PC-3 (cell line): Measurements from ENCODE around the gene NACC1. TPM values are rescaled to one million over a fixed set of nuclear protein-coding genes. Genes with fewer than 3 reads are reported as not detected.

Source experiments
- ATAC-seq: fragments of 200-7000 bp; cut with Tn5 transposase; 2 replicates; pipeline ENCODE4 v1.9.1; 2020; ENCODE audit warnings: mild to moderate bottlenecking, moderate library complexity
- BruUV-seq: library from RNA; stranded (reverse); fragments of 400-500 nt; replicated peaks from 2 replicates; lab custom pipeline; 2021; lab: Mats Ljungman, UMichigan
- CTCF ChIA-PET: fragments of 300-600 bp; sonication (Branson Sonifier 250); formaldehyde crosslinking; loops from one replicate; lab custom pipeline; 2022; ENCODE audit warnings: antibody characterized with exemption; lab: Charles Lee
- POLR2A ChIA-PET: fragments of 300-600 bp; sonication (Branson Sonifier 250); formaldehyde crosslinking; loops from one replicate; lab custom pipeline; 2022; ENCODE audit warnings: antibody characterized with exemption; ENCODE audit not compliant: unreplicated experiment; lab: Charles Lee
- DNase-seq: peaks from one replicate; pipeline ENCODE4 v3.0.0-alpha.2; 2015
- H2AFZ ChIP-seq: fragments of 300-600 bp; sonication (generic); 2 replicates; pipeline ENCODE4 v1.6.0; 2016; ENCODE audit warnings: antibody characterized with exemption, low read length
- H3F3A ChIP-seq: fragments of 300-600 bp; sonication (generic); one replicate; pipeline ENCODE4 v1.6.0; 2017; ENCODE audit warnings: antibody characterized with exemption, low read length, control low read depth, mild to moderate bottlenecking; ENCODE audit not compliant: unreplicated experiment
- H3K27ac ChIP-seq: fragments of 300-600 bp; sonication (generic); 2 replicates; pipeline ENCODE4 v1.5.1; 2016; ENCODE audit warnings: mild to moderate bottlenecking, low read length
- H3K27me3 ChIP-seq: fragments of 300-600 bp; sonication (generic); 2 replicates; pipeline ENCODE4 v1.6.1; 2016; ENCODE audit warnings: low read length, mixed read lengths
- H3K36me3 ChIP-seq: fragments of 300-600 bp; sonication (generic); 2 replicates; pipeline ENCODE4 v1.6.1; 2016; ENCODE audit warnings: low read depth, mixed run types, low read length, mixed read lengths
- H3K4me1 ChIP-seq: fragments of 300-600 bp; sonication (generic); 2 replicates; pipeline ENCODE4 v1.5.1; 2016; ENCODE audit warnings: low read length; ENCODE audit not compliant: insufficient read depth
- H3K4me2 ChIP-seq: fragments of 300-600 bp; sonication (generic); 2 replicates; pipeline ENCODE4 v1.6.0; 2016; ENCODE audit warnings: low read length
- H3K4me3 ChIP-seq: fragments of 300-600 bp; sonication (generic); 2 replicates; pipeline ENCODE4 v1.5.1; 2016; ENCODE audit warnings: mild to moderate bottlenecking, low read length, mixed read lengths
- H3K79me2 ChIP-seq: fragments of 300-600 bp; sonication (generic); 2 replicates; pipeline ENCODE4 v1.6.1; 2017; ENCODE audit warnings: low read length, mixed read lengths
- H3K9ac ChIP-seq: fragments of 300-600 bp; sonication (generic); 2 replicates; pipeline ENCODE4 v1.6.0; 2016; ENCODE audit warnings: mild to moderate bottlenecking, low read length
- H3K9me2 ChIP-seq: fragments of 300-600 bp; sonication (generic); replicated peaks from 2 replicates; pipeline ENCODE4 v1.6.1; 2016; ENCODE audit warnings: mixed run types, low read length, mixed read lengths
- H3K9me3 ChIP-seq: fragments of 300-600 bp; sonication (generic); 2 replicates; pipeline ENCODE4 v1.6.1; 2016; ENCODE audit warnings: low read length, mixed read lengths
- H4K20me1 ChIP-seq: fragments of 300-600 bp; sonication (generic); 2 replicates; pipeline ENCODE4 v1.6.1; 2016; ENCODE audit warnings: low read length, mixed read lengths
- EZH2 ChIP-seq: fragments of 300-600 bp; sonication (generic); IDR thresholded peaks from one replicate; pipeline ENCODE4 v1.6.1; 2017; ENCODE audit warnings: antibody characterized with exemption, mild to moderate bottlenecking, low read length; ENCODE audit not compliant: unreplicated experiment
- EZH2phosphoT487 ChIP-seq: fragments of 300-600 bp; sonication (generic); IDR thresholded peaks from 2 replicates; pipeline ENCODE4 v1.6.1; 2018; ENCODE audit warnings: mild to moderate bottlenecking, antibody characterized with exemption, low read length, borderline replicate concordance
- intact Hi-C: fragments of 100-400 bp; cut with micrococcal nuclease; formaldehyde crosslinking; loops from 2 replicates; pipeline ENCODE4 v1.9.0; 2023
- total RNA-seq: library from RNA; depleted of rRNA; stranded (reverse); fragments of >200 nt; gene quantifications from 2 replicates; pipeline ENCODE4 v1.2.3, GENCODE V29; 2014
- TF ChIP-seq, protein P1 (sequence below): fragments of 300-600 bp; sonication (generic); conservative IDR thresholded peaks from 2 replicates; pipeline ENCODE4 v1.5.1; 2017; ENCODE audit warnings: antibody characterized with exemption, low read depth, mild to moderate bottlenecking, low read length

NACC1 gene
- total RNA-seq, 1 experiment from 2014 or later: 266 TPM

DNA sequence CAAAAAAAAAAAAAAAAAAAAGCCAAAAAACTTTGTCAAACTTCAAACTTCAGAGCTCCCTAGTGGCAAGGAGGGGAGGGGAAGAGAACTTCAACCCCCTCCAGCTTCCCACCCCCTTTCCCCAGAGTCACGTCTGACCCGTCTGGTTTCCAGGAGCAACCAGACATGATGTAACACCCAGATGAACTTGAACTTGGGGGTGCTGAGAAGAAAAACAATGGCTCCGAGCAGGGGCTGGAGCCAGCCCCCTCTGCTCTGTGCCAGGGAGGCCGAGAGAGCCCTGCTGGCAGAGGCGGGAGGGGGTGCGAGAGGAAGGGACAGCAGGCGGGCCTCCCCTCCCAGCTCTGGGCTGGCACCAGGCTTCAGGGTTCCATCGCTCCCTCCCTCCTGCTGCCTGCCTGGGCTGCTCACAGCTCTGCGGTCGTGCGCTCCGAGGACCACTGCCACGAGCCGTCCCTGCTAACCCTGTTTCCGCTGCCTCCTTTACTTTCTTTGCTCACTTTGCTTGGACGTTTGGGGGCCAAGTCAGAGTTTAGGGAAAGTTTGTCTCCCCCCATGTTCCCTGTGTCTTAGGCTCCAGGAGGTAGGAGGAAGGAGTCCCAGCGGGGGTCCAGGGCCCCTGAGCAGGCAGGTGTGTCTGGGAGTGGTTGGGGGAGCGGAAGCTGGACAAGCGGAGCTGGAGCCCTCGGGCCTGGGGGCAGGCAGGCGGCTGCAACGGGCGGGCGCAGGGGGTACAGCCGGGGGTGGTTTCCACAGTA, 26.5 kb upstream of the NACC1 start:
- Histone ChIP-seq H3K79me2 (no peaks in the 10 kb centered on the region), H3K9me2 (no peaks in the 10 kb centered on the region), H3K9ac (no peak overlapping the region), H4K20me1 (no peaks in the 10 kb centered on the region), H3K36me3 (no peaks in the 10 kb centered on the region; the same call in 1 of the 2 replicates), H3F3A (no peaks in the 10 kb centered on the region), H3K4me1 (peaks cover 9% of the 10 kb centered on the region; the same call in 1 of the 2 replicates), H3K27me3 (no peaks in the 10 kb centered on the region), H2AFZ (no peak overlapping the region), H3K27ac (no peak overlapping the region), H3K9me3 (no peaks in the 10 kb centered on the region), H3K4me2 (no peak overlapping the region), H3K4me3 (no peak overlapping the region)
- CTCF ChIA-PET: interaction anchor here (1.2 kb wide), 1 partner anchor 17 kb away, joined by 68 read pairs; no protein-coding TSS in a partner anchor
- POLR2A ChIA-PET: interaction anchor here (0.6 kb wide), 1 partner anchor 39 kb away, joined by 3 read pairs; no protein-coding TSS in a partner anchor
- no TSS peak for BruUV-seq
- TF ChIP-seq, protein P1, sequence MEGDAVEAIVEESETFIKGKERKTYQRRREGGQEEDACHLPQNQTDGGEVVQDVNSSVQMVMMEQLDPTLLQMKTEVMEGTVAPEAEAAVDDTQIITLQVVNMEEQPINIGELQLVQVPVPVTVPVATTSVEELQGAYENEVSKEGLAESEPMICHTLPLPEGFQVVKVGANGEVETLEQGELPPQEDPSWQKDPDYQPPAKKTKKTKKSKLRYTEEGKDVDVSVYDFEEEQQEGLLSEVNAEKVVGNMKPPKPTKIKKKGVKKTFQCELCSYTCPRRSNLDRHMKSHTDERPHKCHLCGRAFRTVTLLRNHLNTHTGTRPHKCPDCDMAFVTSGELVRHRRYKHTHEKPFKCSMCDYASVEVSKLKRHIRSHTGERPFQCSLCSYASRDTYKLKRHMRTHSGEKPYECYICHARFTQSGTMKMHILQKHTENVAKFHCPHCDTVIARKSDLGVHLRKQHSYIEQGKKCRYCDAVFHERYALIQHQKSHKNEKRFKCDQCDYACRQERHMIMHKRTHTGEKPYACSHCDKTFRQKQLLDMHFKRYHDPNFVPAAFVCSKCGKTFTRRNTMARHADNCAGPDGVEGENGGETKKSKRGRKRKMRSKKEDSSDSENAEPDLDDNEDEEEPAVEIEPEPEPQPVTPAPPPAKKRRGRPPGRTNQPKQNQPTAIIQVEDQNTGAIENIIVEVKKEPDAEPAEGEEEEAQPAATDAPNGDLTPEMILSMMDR: no peak
- TF ChIP-seq EZH2phosphoT487 (no peak), EZH2 (no peak)
- DNase-seq (no peak), ATAC-seq (no peak)
- intact Hi-C loops: loop anchor here (2.0 kb wide), 1 partner anchor 17 kb away; no protein-coding TSS in a partner anchor

DNA sequence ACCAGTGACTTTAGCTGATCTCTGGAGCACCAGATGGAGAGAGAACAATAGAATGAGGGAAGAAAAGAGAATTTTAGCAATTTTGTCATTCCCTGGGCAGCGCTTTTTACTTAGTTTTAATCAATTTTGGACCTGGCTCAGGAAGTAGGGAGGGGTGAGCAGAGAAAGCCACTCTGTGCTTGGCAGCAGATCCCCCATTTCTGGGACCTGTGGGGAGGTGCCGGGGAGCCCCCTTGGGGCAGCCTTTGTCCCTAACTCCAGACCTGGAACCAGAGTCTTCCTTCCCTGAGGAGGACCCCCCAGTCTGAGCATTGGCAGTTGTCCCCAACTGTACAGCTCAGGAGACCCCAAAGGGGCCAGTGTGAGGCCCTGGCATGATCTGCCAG, 25.9 kb upstream of the NACC1 start:
- Histone ChIP-seq H3K27me3 (no peaks in the 10 kb centered on the region), H3K4me2 (no peak overlapping the region), H3K4me3 (no peak overlapping the region), H4K20me1 (no peaks in the 10 kb centered on the region), H3K4me1 (peaks cover 9% of the 10 kb centered on the region; the same call in 1 of the 2 replicates), H3K9ac (no peak overlapping the region), H3K36me3 (no peaks in the 10 kb centered on the region; the same call in 1 of the 2 replicates), H3K79me2 (no peaks in the 10 kb centered on the region), H3F3A (no peaks in the 10 kb centered on the region), H3K27ac (no peak overlapping the region), H3K9me2 (no peaks in the 10 kb centered on the region), H3K9me3 (no peaks in the 10 kb centered on the region), H2AFZ (no peak overlapping the region)
- no TSS peak for BruUV-seq
- DNase-seq: no peak
- intact Hi-C loops: loop anchor here (2.0 kb wide), 1 partner anchor 17 kb away; no protein-coding TSS in a partner anchor
- ChIA-PET CTCF (interaction anchor here (1.2 kb wide), 1 partner anchor 17 kb away, joined by 68 read pairs; no protein-coding TSS in a partner anchor), POLR2A (no interaction called here)
- TF ChIP-seq EZH2phosphoT487 (no peak), EZH2 (no peak)
- TF ChIP-seq, protein P1: no peak
- no peak for ATAC-seq
